GM19099 (cell line): ENCODE data around the gene GUCY1B1.

Source experiments
- POLR2A ChIP-seq: IDR thresholded peaks from 3 replicates; pipeline ENCODE4 v1.6.1; 2011; ENCODE audit warnings: low read depth; ENCODE audit not compliant: insufficient read length; ENCODE audit errors: extremely low read depth

GUCY1B1 gene

GRCh38 chr4:155777971-155778735 is 19.3 kb downstream of the GUCY1B1 start:
- no peak for TF ChIP-seq POLR2A

GRCh38 chr4:155780775-155781174 is 22.0 kb downstream of the GUCY1B1 start:
- no peak for TF ChIP-seq POLR2A

- TF ChIP-seq POLR2A: no peak
These were observed 22.5 kb downstream of the GUCY1B1 start for GRCh38 chr4:155781249-155781831.

- TF ChIP-seq POLR2A: no peak
These were observed 25.8 kb downstream of the GUCY1B1 start for GRCh38 chr4:155784637-155785036.

- no peak for TF ChIP-seq POLR2A
These were observed 27.0 kb downstream of the GUCY1B1 start for GRCh38 chr4:155785828-155786227.

GRCh38 chr4:155787113-155787710 is 28.4 kb downstream of the GUCY1B1 start:
- TF ChIP-seq POLR2A: no peak

DNA sequence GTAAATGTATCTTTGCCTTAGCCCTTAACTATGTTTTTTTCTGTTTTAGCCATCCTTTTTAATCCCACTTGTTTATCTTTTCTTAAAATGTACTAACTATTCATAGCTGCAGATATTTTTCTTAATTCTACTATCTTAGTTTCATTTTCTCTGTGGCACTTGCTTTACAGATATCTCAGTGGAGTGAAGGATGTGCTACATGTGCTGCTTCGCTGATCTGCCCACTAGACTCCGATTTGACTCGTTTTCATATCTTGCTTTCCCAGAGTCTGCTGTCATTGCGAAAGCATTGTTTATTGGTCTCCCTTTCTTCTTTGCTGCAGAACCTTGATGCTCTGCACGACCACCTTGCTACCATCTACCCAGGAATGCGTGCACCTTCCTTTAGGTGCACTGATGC is 30.6 kb downstream of the GUCY1B1 start:
- TF ChIP-seq POLR2A: no peak

GRCh38 chr4:155789982-155790381 is 31.2 kb downstream of the GUCY1B1 start:
- no peak for TF ChIP-seq POLR2A

GRCh38 chr4:155794589-155795236 is 35.9 kb downstream of the GUCY1B1 start:
- TF ChIP-seq POLR2A: no peak

- no peak for TF ChIP-seq POLR2A
These were observed 37.2 kb downstream of the GUCY1B1 start for GRCh38 chr4:155795991-155796390.

- TF ChIP-seq POLR2A: no peak
These were observed 40.4 kb downstream of the GUCY1B1 start for GRCh38 chr4:155799116-155799793.

- TF ChIP-seq POLR2A: no peak
These were observed 40.9 kb downstream of the GUCY1B1 start for GRCh38 chr4:155799794-155800123.

GRCh38 chr4:155800685-155801343 is 42.0 kb downstream of the GUCY1B1 start:
- no peak for TF ChIP-seq POLR2A

DNA sequence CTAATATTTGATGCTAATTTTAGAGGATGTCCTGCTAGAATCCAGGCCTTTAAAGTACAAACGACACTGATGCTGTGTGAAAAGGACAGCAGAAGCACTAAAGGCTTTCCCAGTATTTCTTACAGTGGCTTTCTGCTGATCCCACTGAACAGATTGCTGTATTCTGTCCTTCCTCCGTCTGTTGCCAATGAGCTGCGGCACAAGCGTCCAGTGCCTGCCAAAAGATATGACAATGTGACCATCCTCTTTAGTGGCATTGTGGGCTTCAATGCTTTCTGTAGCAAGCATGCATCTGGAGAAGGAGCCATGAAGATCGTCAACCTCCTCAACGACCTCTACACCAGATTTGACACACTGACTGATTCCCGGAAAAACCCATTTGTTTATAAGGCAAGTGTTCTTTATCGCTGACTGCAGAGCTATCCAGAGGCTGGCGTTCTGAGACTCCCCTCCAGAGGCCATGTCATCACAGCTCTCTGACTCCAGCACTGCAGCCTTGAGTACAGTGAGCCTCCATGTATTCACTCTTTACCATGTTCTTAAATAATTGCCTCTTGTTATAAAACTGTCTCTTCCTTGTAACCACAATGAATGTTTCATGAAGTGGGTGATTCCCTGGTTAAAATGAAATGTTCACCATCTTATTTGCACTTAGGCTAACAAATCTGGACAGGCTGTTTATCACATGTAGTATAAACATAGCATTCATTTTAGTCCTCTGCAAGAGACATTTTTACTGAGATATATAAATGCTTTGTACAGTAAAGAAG is 43.6 kb downstream of the GUCY1B1 start:
- TF ChIP-seq POLR2A: no peak
